ENCODE data around the gene REXO1.
"Not testable (repeated sequence)": the region's sequence is repeated elsewhere in the genome, so short reads cannot be mapped to it uniquely, and the experiment has no call there.

DNA sequence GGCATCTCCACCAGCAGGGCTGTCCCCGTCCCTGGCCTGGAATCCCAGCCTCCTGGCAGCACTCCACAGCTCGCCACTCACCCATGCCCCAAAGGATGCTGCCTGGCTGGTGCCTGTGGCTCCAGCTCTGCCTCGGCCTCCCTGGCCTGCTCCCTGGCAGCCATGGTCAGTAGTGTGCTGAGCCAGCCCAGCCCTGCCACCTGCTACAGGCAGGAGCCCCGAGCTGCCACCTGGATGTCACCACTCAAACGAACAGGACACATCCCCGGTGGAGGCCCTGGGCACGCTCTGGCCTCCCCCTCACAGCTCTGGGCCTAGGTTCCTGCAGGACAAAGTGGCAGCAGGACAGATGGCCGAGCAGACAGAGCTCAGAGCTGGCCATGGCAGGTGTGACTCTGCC lies 30.3 kb upstream of the REXO1 start:
- TF ChIP-seq CTCF (IDR thresholded peaks at IDR 0.05 in 2 of 3, conservative IDR thresholded peaks at IDR 0.05 in 1 of 3; ENCODE audit: insufficient read depth in 2 of 3, low read depth in 1 of 3, low read length in 3 of 3); STAG1 (CRISPR knock-in tag; IDR thresholded peaks at IDR 0.05; ENCODE audit: borderline replicate concordance); OTX1 (CRISPR knock-in tag; IDR thresholded peaks at IDR 0.05); ZFP30 (CRISPR knock-in tag; IDR thresholded peaks at IDR 0.05; ENCODE audit: borderline replicate concordance); CEBPB (tag; IDR thresholded peaks at IDR 0.05): not testable (repeated sequence)
- TF ChIP-seq, protein P1, sequence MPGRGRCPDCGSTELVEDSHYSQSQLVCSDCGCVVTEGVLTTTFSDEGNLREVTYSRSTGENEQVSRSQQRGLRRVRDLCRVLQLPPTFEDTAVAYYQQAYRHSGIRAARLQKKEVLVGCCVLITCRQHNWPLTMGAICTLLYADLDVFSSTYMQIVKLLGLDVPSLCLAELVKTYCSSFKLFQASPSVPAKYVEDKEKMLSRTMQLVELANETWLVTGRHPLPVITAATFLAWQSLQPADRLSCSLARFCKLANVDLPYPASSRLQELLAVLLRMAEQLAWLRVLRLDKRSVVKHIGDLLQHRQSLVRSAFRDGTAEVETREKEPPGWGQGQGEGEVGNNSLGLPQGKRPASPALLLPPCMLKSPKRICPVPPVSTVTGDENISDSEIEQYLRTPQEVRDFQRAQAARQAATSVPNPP (IDR thresholded peaks at IDR 0.05; ENCODE audit: borderline replicate concordance, insufficient read depth, insufficient read length): not testable (repeated sequence)
- TF ChIP-seq, protein P2, sequence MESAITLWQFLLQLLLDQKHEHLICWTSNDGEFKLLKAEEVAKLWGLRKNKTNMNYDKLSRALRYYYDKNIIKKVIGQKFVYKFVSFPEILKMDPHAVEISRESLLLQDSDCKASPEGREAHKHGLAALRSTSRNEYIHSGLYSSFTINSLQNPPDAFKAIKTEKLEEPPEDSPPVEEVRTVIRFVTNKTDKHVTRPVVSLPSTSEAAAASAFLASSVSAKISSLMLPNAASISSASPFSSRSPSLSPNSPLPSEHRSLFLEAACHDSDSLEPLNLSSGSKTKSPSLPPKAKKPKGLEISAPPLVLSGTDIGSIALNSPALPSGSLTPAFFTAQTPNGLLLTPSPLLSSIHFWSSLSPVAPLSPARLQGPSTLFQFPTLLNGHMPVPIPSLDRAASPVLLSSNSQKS (CRISPR knock-in tag; IDR thresholded peaks at IDR 0.05): not testable (repeated sequence)

Measured in K562 (cell line).